ENCODE data around the gene UBALD1. TPM values are rescaled to one million over a fixed set of nuclear protein-coding genes. Genes with fewer than 3 reads are reported as not detected.

UBALD1 gene
- total RNA-seq, 1 donor from 2014 or later = 25.1 TPM

GRCh38 chr16:4602331-4602730 is 12.4 kb downstream of the UBALD1 start:
- no peak for DNase-seq (ENCODE audit: low spot score)
- intact Hi-C loops (cut with DNase I) = no loop called here

GRCh38 chr16:4601864-4602186 is 12.9 kb downstream of the UBALD1 start:
- no peak for DNase-seq (ENCODE audit: low spot score)
- intact Hi-C loops (cut with DNase I) = no loop called here

GRCh38 chr16:4601036-4601863 is 13.4 kb downstream of the UBALD1 start:
- no peak for DNase-seq (ENCODE audit: low spot score)
- intact Hi-C loops (cut with DNase I) = no loop called here

GRCh38 chr16:4599545-4599944 is 15.1 kb downstream of the UBALD1 start:
- intact Hi-C loops (cut with DNase I) = no loop called here
- DNase-seq (ENCODE audit: low spot score) = no peak

- intact Hi-C loops (cut with DNase I) = no loop called here
- DNase-seq (ENCODE audit: low spot score) = no peak
These were observed 15.7 kb downstream of the UBALD1 start for GRCh38 chr16:4599037-4599436.

- DNase-seq (ENCODE audit: low spot score) = no peak
- intact Hi-C loops (cut with DNase I) = no loop called here
These were observed 17.5 kb downstream of the UBALD1 start for GRCh38 chr16:4597174-4597573.

- DNase-seq (ENCODE audit: low spot score) = no peak
- intact Hi-C loops (cut with DNase I) = no loop called here
These were observed 20.0 kb downstream of the UBALD1 start for GRCh38 chr16:4594433-4595410.

GRCh38 chr16:4593086-4593485 is 21.6 kb downstream of the UBALD1 start:
- intact Hi-C loops (cut with DNase I) = no loop called here
- DNase-seq (ENCODE audit: low spot score) = no peak

GRCh38 chr16:4591706-4592470 is 22.8 kb downstream of the UBALD1 start:
- intact Hi-C loops (cut with DNase I) = no loop called here
- DNase-seq (ENCODE audit: low spot score) = no peak

GRCh38 chr16:4591191-4591590 is 23.5 kb downstream of the UBALD1 start:
- DNase-seq (ENCODE audit: low spot score) = no peak
- intact Hi-C loops (cut with DNase I) = no loop called here

GRCh38 chr16:4588961-4589360 is 25.7 kb downstream of the UBALD1 start:
- intact Hi-C loops (cut with DNase I) = loop anchor here (5.0 kb wide), 1 partner anchor 82 kb away; no protein-coding TSS in a partner anchor
- DNase-seq (ENCODE audit: low spot score) = no peak

- intact Hi-C loops (cut with DNase I) = loop anchor here (5.0 kb wide), 1 partner anchor 81 kb away; no protein-coding TSS in a partner anchor
These were observed 26.3 kb downstream of the UBALD1 start for GRCh38 chr16:4588386-4588785.

GRCh38 chr16:4586291-4586690 is 28.4 kb downstream of the UBALD1 start:
- no peak for DNase-seq (ENCODE audit: low spot score)
- intact Hi-C loops (cut with DNase I) = loop anchor here (5.0 kb wide), 1 partner anchor 79 kb away; no protein-coding TSS in a partner anchor

More at GRCh38 chr16:4588386-4588785, 26.3 kb downstream of the UBALD1 start:
- no peak for DNase-seq (ENCODE audit: low spot score)

- no peak for DNase-seq (ENCODE audit: low spot score)
- intact Hi-C loops (cut with DNase I) = no loop called here
These were observed 30.8 kb downstream of the UBALD1 start for GRCh38 chr16:4583906-4584305.

GRCh38 chr16:4580250-4580649 is 34.4 kb downstream of the UBALD1 start:
- intact Hi-C loops (cut with DNase I) = no loop called here

GRCh38 chr16:4578961-4579530 is 35.6 kb downstream of the UBALD1 start:
- no peak for DNase-seq (ENCODE audit: low spot score)
- intact Hi-C loops (cut with DNase I) = no loop called here

More at GRCh38 chr16:4580250-4580649, 34.4 kb downstream of the UBALD1 start:
- DNase-seq (ENCODE audit: low spot score) = no peak

GRCh38 chr16:4576008-4576407 is 38.7 kb downstream of the UBALD1 start:
- no peak for DNase-seq (ENCODE audit: low spot score)
- intact Hi-C loops (cut with DNase I) = no loop called here

GRCh38 chr16:4574919-4575705 is 39.6 kb downstream of the UBALD1 start:
- no peak for DNase-seq (ENCODE audit: low spot score)
- intact Hi-C loops (cut with DNase I) = no loop called here

All from cardiac septum (tissue), 1 donor.